PC-3 (cell line): ENCODE results near the gene MOB1B.

Experiments used
- EZH2phosphoT487 ChIP-seq: fragments of 300-600 bp; sonication (generic); IDR thresholded peaks from 2 replicates; pipeline ENCODE4 v1.6.1; 2018; ENCODE audit warnings: mild to moderate bottlenecking, antibody characterized with exemption, low read length, borderline replicate concordance
- TF ChIP-seq, protein P1 (sequence below): fragments of 300-600 bp; sonication (generic); conservative IDR thresholded peaks from 2 replicates; pipeline ENCODE4 v1.5.1; 2017; ENCODE audit warnings: antibody characterized with exemption, low read depth, mild to moderate bottlenecking, low read length

DNA sequence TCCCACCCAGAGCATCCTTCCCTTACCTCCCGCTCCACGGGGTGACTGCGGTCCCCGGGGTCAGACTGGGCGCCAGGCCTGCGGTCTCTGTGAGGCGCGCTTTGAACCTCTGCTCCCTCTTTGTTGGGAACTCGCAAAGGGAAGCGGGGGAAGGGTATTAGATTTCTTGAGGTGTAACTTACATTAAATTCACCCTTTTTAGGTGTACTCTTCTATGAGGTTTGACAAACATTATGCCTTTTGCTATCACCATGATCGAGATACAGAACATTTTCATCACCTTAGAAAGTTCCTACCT is 91.8 kb downstream of the MOB1B start:
- TF ChIP-seq, protein P1, sequence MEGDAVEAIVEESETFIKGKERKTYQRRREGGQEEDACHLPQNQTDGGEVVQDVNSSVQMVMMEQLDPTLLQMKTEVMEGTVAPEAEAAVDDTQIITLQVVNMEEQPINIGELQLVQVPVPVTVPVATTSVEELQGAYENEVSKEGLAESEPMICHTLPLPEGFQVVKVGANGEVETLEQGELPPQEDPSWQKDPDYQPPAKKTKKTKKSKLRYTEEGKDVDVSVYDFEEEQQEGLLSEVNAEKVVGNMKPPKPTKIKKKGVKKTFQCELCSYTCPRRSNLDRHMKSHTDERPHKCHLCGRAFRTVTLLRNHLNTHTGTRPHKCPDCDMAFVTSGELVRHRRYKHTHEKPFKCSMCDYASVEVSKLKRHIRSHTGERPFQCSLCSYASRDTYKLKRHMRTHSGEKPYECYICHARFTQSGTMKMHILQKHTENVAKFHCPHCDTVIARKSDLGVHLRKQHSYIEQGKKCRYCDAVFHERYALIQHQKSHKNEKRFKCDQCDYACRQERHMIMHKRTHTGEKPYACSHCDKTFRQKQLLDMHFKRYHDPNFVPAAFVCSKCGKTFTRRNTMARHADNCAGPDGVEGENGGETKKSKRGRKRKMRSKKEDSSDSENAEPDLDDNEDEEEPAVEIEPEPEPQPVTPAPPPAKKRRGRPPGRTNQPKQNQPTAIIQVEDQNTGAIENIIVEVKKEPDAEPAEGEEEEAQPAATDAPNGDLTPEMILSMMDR, result no peak
- TF ChIP-seq EZH2phosphoT487, result no peak
